ENCODE data around the gene ZNF683.
A peak's percentile ranks its signal among the peaks of the same experiment; 100 is the strongest.

DNA sequence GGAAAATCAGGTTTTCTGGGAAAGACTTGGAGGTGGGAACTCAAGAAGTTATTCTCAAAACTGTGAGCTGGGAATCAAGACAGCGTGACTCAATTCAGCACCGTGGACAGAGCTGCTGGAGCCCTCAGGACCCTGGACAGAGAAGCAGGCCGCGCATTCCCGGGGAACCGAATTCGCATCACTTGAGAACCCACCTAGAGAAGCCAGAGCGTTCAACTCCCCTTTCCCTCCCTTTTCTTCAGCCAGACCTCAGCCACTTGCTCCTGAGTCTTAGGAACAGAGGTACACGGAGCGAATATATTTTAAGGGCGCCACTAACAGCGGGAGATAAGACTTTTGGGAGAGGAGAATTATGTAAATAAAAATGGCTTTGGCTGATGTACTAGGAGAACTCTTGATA lies 36.1 kb upstream of the ZNF683 start:
- TF ChIP-seq EGR1 (IDR thresholded peaks at IDR 0.05) (no peak), CEBPB (IDR thresholded peaks at IDR 0.05) (no peak), NFIC (IDR thresholded peaks at IDR 0.05) (peak; percentile 18; the same call in 1 of the 2 replicates), RAD21 (IDR thresholded peaks at IDR 0.05; ENCODE audit: low read depth) (0 out of 2 replicates have a peak, but pooled peaks have one; percentile 2), EP300 (IDR thresholded peaks at IDR 0.05; ENCODE audit: borderline replicate concordance) (no peak), TEAD4 (IDR thresholded peaks at IDR 0.05) (peak; percentile 86), TAF1 (IDR thresholded peaks at IDR 0.05; ENCODE audit: low read depth) (no peak), FOXM1 (IDR thresholded peaks at IDR 0.05; ENCODE audit: borderline replicate concordance, low read depth) (no peak), YY1 (IDR thresholded peaks at IDR 0.05; ENCODE audit: low read depth) (no peak), CREB1 (IDR thresholded peaks at IDR 0.05; ENCODE audit: low read depth) (no peak), ZBTB7A (IDR thresholded peaks at IDR 0.05; ENCODE audit: low read depth) (no peak), TCF12 (IDR thresholded peaks at IDR 0.05; ENCODE audit: low read depth) (no peak)
- TF ChIP-seq, protein P1, sequence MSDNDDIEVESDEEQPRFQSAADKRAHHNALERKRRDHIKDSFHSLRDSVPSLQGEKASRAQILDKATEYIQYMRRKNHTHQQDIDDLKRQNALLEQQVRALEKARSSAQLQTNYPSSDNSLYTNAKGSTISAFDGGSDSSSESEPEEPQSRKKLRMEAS (IDR thresholded peaks at IDR 0.05): peak; percentile 94
- TF ChIP-seq, protein P2, sequence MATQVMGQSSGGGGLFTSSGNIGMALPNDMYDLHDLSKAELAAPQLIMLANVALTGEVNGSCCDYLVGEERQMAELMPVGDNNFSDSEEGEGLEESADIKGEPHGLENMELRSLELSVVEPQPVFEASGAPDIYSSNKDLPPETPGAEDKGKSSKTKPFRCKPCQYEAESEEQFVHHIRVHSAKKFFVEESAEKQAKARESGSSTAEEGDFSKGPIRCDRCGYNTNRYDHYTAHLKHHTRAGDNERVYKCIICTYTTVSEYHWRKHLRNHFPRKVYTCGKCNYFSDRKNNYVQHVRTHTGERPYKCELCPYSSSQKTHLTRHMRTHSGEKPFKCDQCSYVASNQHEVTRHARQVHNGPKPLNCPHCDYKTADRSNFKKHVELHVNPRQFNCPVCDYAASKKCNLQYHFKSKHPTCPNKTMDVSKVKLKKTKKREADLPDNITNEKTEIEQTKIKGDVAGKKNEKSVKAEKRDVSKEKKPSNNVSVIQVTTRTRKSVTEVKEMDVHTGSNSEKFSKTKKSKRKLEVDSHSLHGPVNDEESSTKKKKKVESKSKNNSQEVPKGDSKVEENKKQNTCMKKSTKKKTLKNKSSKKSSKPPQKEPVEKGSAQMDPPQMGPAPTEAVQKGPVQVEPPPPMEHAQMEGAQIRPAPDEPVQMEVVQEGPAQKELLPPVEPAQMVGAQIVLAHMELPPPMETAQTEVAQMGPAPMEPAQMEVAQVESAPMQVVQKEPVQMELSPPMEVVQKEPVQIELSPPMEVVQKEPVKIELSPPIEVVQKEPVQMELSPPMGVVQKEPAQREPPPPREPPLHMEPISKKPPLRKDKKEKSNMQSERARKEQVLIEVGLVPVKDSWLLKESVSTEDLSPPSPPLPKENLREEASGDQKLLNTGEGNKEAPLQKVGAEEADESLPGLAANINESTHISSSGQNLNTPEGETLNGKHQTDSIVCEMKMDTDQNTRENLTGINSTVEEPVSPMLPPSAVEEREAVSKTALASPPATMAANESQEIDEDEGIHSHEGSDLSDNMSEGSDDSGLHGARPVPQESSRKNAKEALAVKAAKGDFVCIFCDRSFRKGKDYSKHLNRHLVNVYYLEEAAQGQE (IDR thresholded peaks at IDR 0.05; ENCODE audit: low read depth): peak; percentile 100

Measured in Ishikawa (cell line).